ENCODE results near the gene MAMLD1.

The MAMLD1 gene

GRCh38 chrX:150347471-150347870, 15.6 kb upstream of the MAMLD1 start:
- TF ChIP-seq CTCF (IDR thresholded peaks at IDR 0.05; ENCODE audit: low read depth, low read length, poor library complexity, severe bottlenecking) (no peak), EZH2phosphoT487 (IDR thresholded peaks at IDR 0.05; ENCODE audit: borderline replicate concordance, low read length) (no peak)
- H3K36me3 ChIP-seq (ENCODE audit: control insufficient read depth, low read length), result no peaks in the 10 kb centered on the region
- no peaks in the 10 kb centered on the region for H3K27me3 ChIP-seq (ENCODE audit: control insufficient read depth, low read length)
- H3F3A ChIP-seq (ENCODE audit: control insufficient read depth, insufficient read depth), result no peaks in the 10 kb centered on the region
- H3K4me3 ChIP-seq (ENCODE audit: low read length), result no peak overlapping the region
- no peak overlapping the region for H3K4me2 ChIP-seq (ENCODE audit: low read length)
- H3K4me1 ChIP-seq (ENCODE audit: control insufficient read depth, low read length), result no peaks in the 10 kb centered on the region
- H3K27ac ChIP-seq (ENCODE audit: low read depth, low read length), result no peak overlapping the region
- no peaks in the 10 kb centered on the region for H3K79me2 ChIP-seq (ENCODE audit: control insufficient read depth, low read length)
- H4K20me1 ChIP-seq (ENCODE audit: control insufficient read depth, insufficient read depth, low read depth, low read length), result no peaks in the 10 kb centered on the region
- no peaks in the 10 kb centered on the region for H3K9me3 ChIP-seq (ENCODE audit: control insufficient read depth, insufficient read depth, low read length)
- H3K9me2 ChIP-seq (replicated peaks; ENCODE audit: control insufficient read depth, low read length), result no peaks in the 10 kb centered on the region

GRCh38 chrX:150348365-150348764, 14.8 kb upstream of the MAMLD1 start:
- H3K4me3 ChIP-seq (ENCODE audit: low read length), result no peak overlapping the region
- H3K27me3 ChIP-seq (ENCODE audit: control insufficient read depth, low read length), result no peaks in the 10 kb centered on the region
- H3F3A ChIP-seq (ENCODE audit: control insufficient read depth, insufficient read depth), result no peaks in the 10 kb centered on the region
- H3K9me3 ChIP-seq (ENCODE audit: control insufficient read depth, insufficient read depth, low read length), result no peaks in the 10 kb centered on the region
- no peaks in the 10 kb centered on the region for H3K79me2 ChIP-seq (ENCODE audit: control insufficient read depth, low read length)
- H3K36me3 ChIP-seq (ENCODE audit: control insufficient read depth, low read length), result no peaks in the 10 kb centered on the region
- H3K4me1 ChIP-seq (ENCODE audit: control insufficient read depth, low read length), result no peaks in the 10 kb centered on the region
- no peak overlapping the region for H3K4me2 ChIP-seq (ENCODE audit: low read length)
- no peak for TF ChIP-seq CTCF (IDR thresholded peaks at IDR 0.05; ENCODE audit: low read depth, low read length, poor library complexity, severe bottlenecking)
- no peak for TF ChIP-seq EZH2phosphoT487 (IDR thresholded peaks at IDR 0.05; ENCODE audit: borderline replicate concordance, low read length)
- no peak overlapping the region for H3K27ac ChIP-seq (ENCODE audit: low read depth, low read length)
- no peaks in the 10 kb centered on the region for H4K20me1 ChIP-seq (ENCODE audit: control insufficient read depth, insufficient read depth, low read depth, low read length)
- H3K9me2 ChIP-seq (replicated peaks; ENCODE audit: control insufficient read depth, low read length), result no peaks in the 10 kb centered on the region

GRCh38 chrX:150352114-150352513, 11.0 kb upstream of the MAMLD1 start:
- no peaks in the 10 kb centered on the region for H3K79me2 ChIP-seq (ENCODE audit: control insufficient read depth, low read length)
- H3K4me1 ChIP-seq (ENCODE audit: control insufficient read depth, low read length), result no peaks in the 10 kb centered on the region
- no peaks in the 10 kb centered on the region for H3F3A ChIP-seq (ENCODE audit: control insufficient read depth, insufficient read depth)
- no peak for TF ChIP-seq CTCF (IDR thresholded peaks at IDR 0.05; ENCODE audit: low read depth, low read length, poor library complexity, severe bottlenecking)
- no peak for TF ChIP-seq EZH2phosphoT487 (IDR thresholded peaks at IDR 0.05; ENCODE audit: borderline replicate concordance, low read length)
- no peaks in the 10 kb centered on the region for H3K27me3 ChIP-seq (ENCODE audit: control insufficient read depth, low read length)
- H3K4me3 ChIP-seq (ENCODE audit: low read length), result no peak overlapping the region
- H3K27ac ChIP-seq (ENCODE audit: low read depth, low read length), result no peak overlapping the region
- H3K9me2 ChIP-seq (replicated peaks; ENCODE audit: control insufficient read depth, low read length), result no peaks in the 10 kb centered on the region
- H3K36me3 ChIP-seq (ENCODE audit: control insufficient read depth, low read length), result no peaks in the 10 kb centered on the region
- H4K20me1 ChIP-seq (ENCODE audit: control insufficient read depth, insufficient read depth, low read depth, low read length), result no peaks in the 10 kb centered on the region
- no peak overlapping the region for H3K4me2 ChIP-seq (ENCODE audit: low read length)
- H3K9me3 ChIP-seq (ENCODE audit: control insufficient read depth, insufficient read depth, low read length), result no peaks in the 10 kb centered on the region

GRCh38 chrX:150352581-150352980, 10.5 kb upstream of the MAMLD1 start:
- Histone ChIP-seq H3F3A (ENCODE audit: control insufficient read depth, insufficient read depth) (no peaks in the 10 kb centered on the region), H3K27me3 (ENCODE audit: control insufficient read depth, low read length) (no peaks in the 10 kb centered on the region), H4K20me1 (ENCODE audit: control insufficient read depth, insufficient read depth, low read depth, low read length) (no peaks in the 10 kb centered on the region), H3K27ac (ENCODE audit: low read depth, low read length) (no peak overlapping the region), H3K9me2 (replicated peaks; ENCODE audit: control insufficient read depth, low read length) (no peaks in the 10 kb centered on the region), H3K9me3 (ENCODE audit: control insufficient read depth, insufficient read depth, low read length) (no peaks in the 10 kb centered on the region), H3K79me2 (ENCODE audit: control insufficient read depth, low read length) (no peaks in the 10 kb centered on the region), H3K4me1 (ENCODE audit: control insufficient read depth, low read length) (no peaks in the 10 kb centered on the region), H3K4me2 (ENCODE audit: low read length) (no peak overlapping the region), H3K36me3 (ENCODE audit: control insufficient read depth, low read length) (no peaks in the 10 kb centered on the region), H3K4me3 (ENCODE audit: low read length) (no peak overlapping the region)
- no peak for TF ChIP-seq EZH2phosphoT487 (IDR thresholded peaks at IDR 0.05; ENCODE audit: borderline replicate concordance, low read length)
- no peak for TF ChIP-seq CTCF (IDR thresholded peaks at IDR 0.05; ENCODE audit: low read depth, low read length, poor library complexity, severe bottlenecking)
